ENCODE results near the gene SH2D3A. TPM values are rescaled to one million over a fixed set of nuclear protein-coding genes. Genes with fewer than 3 reads are reported as not detected.
A peak's percentile ranks its signal among the peaks of the same experiment; 100 is the strongest.
"Not testable (repeated sequence)": the region's sequence is repeated elsewhere in the genome, so short reads cannot be mapped to it uniquely, and the experiment has no call there.

The SH2D3A gene
- total RNA-seq, result 6.0 and 6.3 TPM in 2 replicates

GRCh38 chr19:6767357-6768235 lies at the start of gene SH2D3A:
Gene SH2D3A (minus strand): TSS chr19:6767435. CDS start chr19:6763748, 3,687 bp downstream.
- DNase-seq, result peak; percentile 55

- DNase-seq, result no peak
Observed at GRCh38 chr19:6813659-6814058, 46.4 kb upstream of the SH2D3A start.

GRCh38 chr19:6812612-6813011 lies 45.4 kb upstream of the SH2D3A start:
- no peak for DNase-seq

GRCh38 chr19:6811906-6812305 lies 44.7 kb upstream of the SH2D3A start:
- DNase-seq, result peak; percentile 88

- DNase-seq, result no peak
Observed at GRCh38 chr19:6811378-6811777, 44.1 kb upstream of the SH2D3A start.

- DNase-seq, result no peak
Observed at GRCh38 chr19:6809262-6809661, 42.0 kb upstream of the SH2D3A start.

- no peak for DNase-seq
Observed at GRCh38 chr19:6808494-6808893, 41.3 kb upstream of the SH2D3A start.

- DNase-seq, result no peak
Observed at GRCh38 chr19:6807291-6807690, 40.1 kb upstream of the SH2D3A start.

GRCh38 chr19:6806488-6806887 lies 39.3 kb upstream of the SH2D3A start:
- DNase-seq, result peak; percentile 10

- DNase-seq, result no peak
Observed at GRCh38 chr19:6803036-6803404, 35.8 kb upstream of the SH2D3A start.

GRCh38 chr19:6802336-6803035 lies 35.3 kb upstream of the SH2D3A start:
- DNase-seq, result peak; percentile 68

GRCh38 chr19:6801485-6802086 lies 34.4 kb upstream of the SH2D3A start:
- DNase-seq, result peak; percentile 47

- DNase-seq, result peak; percentile 53
Observed at GRCh38 chr19:6800991-6801484, 33.8 kb upstream of the SH2D3A start.

- DNase-seq, result not testable (repeated sequence)
Observed at GRCh38 chr19:6800160-6800790, 33.0 kb upstream of the SH2D3A start.

GRCh38 chr19:6797646-6798045 lies 30.4 kb upstream of the SH2D3A start:
- no peak for DNase-seq

GRCh38 chr19:6796278-6796677 lies 29.0 kb upstream of the SH2D3A start:
- DNase-seq, result no peak

- DNase-seq, result peak; percentile 13
Observed at GRCh38 chr19:6794686-6795431, 27.6 kb upstream of the SH2D3A start.

GRCh38 chr19:6793973-6794372 lies 26.7 kb upstream of the SH2D3A start:
- DNase-seq, result no peak

- DNase-seq, result no peak
Observed at GRCh38 chr19:6793411-6793810, 26.2 kb upstream of the SH2D3A start.

- no peak for DNase-seq
Observed at GRCh38 chr19:6791237-6791636, 24.0 kb upstream of the SH2D3A start.

- no peak for DNase-seq
Observed at GRCh38 chr19:6790194-6791128, 23.2 kb upstream of the SH2D3A start.
